ENCODE data around the gene DGKI.

- TF ChIP-seq CTCF (IDR thresholded peaks at IDR 0.05): no peak
- no peak for TF ChIP-seq EP300 (IDR thresholded peaks at IDR 0.05; ENCODE audit: low read depth)
- TF ChIP-seq POLR2AphosphoS5 (IDR thresholded peaks at IDR 0.05): no peak
These were observed 327.5 kb downstream of the DGKI start for GRCh38 chr7:137519181-137519691.
